ENCODE measurements around the gene PXK.
"Not testable (repeated sequence)": the region's sequence is repeated elsewhere in the genome, so short reads cannot be mapped to it uniquely, and the experiment has no call there.

The PXK gene

GRCh38 chr3:58332575-58333188, at the start of gene PXK:
PXK (plus strand) TSS chr3:58332892; CDS start chr3:58332989, 97 bp downstream.
- DNase-seq: peak; percentile 62

- DNase-seq: no peak
These were observed 47.4 kb upstream of the PXK start for GRCh38 chr3:58285334-58285733.

GRCh38 chr3:58287354-58287753, 45.3 kb upstream of the PXK start:
- DNase-seq: no peak

- no peak for DNase-seq
These were observed 44.5 kb upstream of the PXK start for GRCh38 chr3:58288011-58288728.

GRCh38 chr3:58288964-58289613, 43.6 kb upstream of the PXK start:
- DNase-seq: not testable (repeated sequence)

- DNase-seq: not testable (repeated sequence)
These were observed 42.2 kb upstream of the PXK start for GRCh38 chr3:58290446-58290845.

- no peak for DNase-seq
These were observed 40.9 kb upstream of the PXK start for GRCh38 chr3:58291671-58292338.

GRCh38 chr3:58292866-58293265, 39.8 kb upstream of the PXK start:
- DNase-seq: no peak

- DNase-seq: no peak
These were observed 39.2 kb upstream of the PXK start for GRCh38 chr3:58293516-58293915.

GRCh38 chr3:58296269-58296668, 36.4 kb upstream of the PXK start:
- DNase-seq: no peak

- DNase-seq: no peak
These were observed 35.8 kb upstream of the PXK start for GRCh38 chr3:58296843-58297242.

- DNase-seq: no peak
These were observed 34.5 kb upstream of the PXK start for GRCh38 chr3:58298190-58298589.

GRCh38 chr3:58299075-58299474, 33.6 kb upstream of the PXK start:
- DNase-seq: no peak

- DNase-seq: peak; percentile 13
These were observed 32.7 kb upstream of the PXK start for GRCh38 chr3:58299839-58300516.

- DNase-seq: peak; percentile 91
These were observed 26.6 kb upstream of the PXK start, which contains the start of the genes HTD2 and RPP14 for GRCh38 chr3:58305882-58306711. HTD2 (plus strand) TSS chr3:58306520; CDS start chr3:58317614, 11,094 bp downstream. RPP14 (plus strand) TSS chr3:58306245; CDS start chr3:58310330, 4,085 bp downstream.

- peak; percentile 53 for DNase-seq
These were observed 25.0 kb upstream of the PXK start for GRCh38 chr3:58307639-58308215.

GRCh38 chr3:58308728-58309127, 24.0 kb upstream of the PXK start:
- peak; percentile 2 for DNase-seq

GRCh38 chr3:58317811-58318210, 14.9 kb upstream of the PXK start:
- no peak for DNase-seq

GRCh38 chr3:58321791-58322190, 10.9 kb upstream of the PXK start:
- no peak for DNase-seq

GRCh38 chr3:58322793-58323192, 9.9 kb upstream of the PXK start:
- no peak for DNase-seq

Data from DMS53 (cell line).